Endothelial cell (in vitro differentiated cells): Measurements from ENCODE around the gene VRTN. TPM values are rescaled to one million over a fixed set of nuclear protein-coding genes. Genes with fewer than 3 reads are reported as not detected.

ENCODE experiments used
- DNase-seq: peaks from one replicate; pipeline ENCODE4 v3.0.0; 2021; ENCODE audit warnings: low spot score
- H3K27ac Mint-ChIP-seq: one replicate; pipeline ENCODE4 v1.8.0; 2021; ENCODE audit warnings: mixed read lengths, inconsistent platforms; ENCODE audit not compliant: unreplicated experiment
- H3K27me3 Mint-ChIP-seq: one replicate; pipeline ENCODE4 v1.8.0; 2021; ENCODE audit warnings: mild to moderate bottlenecking, moderate library complexity, mixed read lengths, inconsistent platforms; ENCODE audit not compliant: unreplicated experiment
- H3K36me3 Mint-ChIP-seq: one replicate; pipeline ENCODE4 v1.8.0; 2021; ENCODE audit warnings: mild to moderate bottlenecking, low read depth, mixed read lengths, inconsistent platforms; ENCODE audit not compliant: unreplicated experiment
- H3K4me1 Mint-ChIP-seq: one replicate; pipeline ENCODE4 v1.8.0; 2021; ENCODE audit warnings: mild to moderate bottlenecking, mixed read lengths, inconsistent platforms; ENCODE audit not compliant: unreplicated experiment
- H3K4me3 Mint-ChIP-seq: one replicate; pipeline ENCODE4 v1.8.0; 2021; ENCODE audit warnings: mild to moderate bottlenecking, mixed read lengths, inconsistent platforms; ENCODE audit not compliant: unreplicated experiment
- H3K9me3 Mint-ChIP-seq: one replicate; pipeline ENCODE4 v1.8.0; 2021; ENCODE audit warnings: mixed read lengths, inconsistent platforms; ENCODE audit not compliant: unreplicated experiment
- total RNA-seq: library from RNA; stranded (reverse); fragmentation: NEBNext Ultra II Directional; extraction: Animal tissue kit (Norgen Biotek cat#: 25700); gene quantifications from one replicate; pipeline ENCODE4 v1.2.1, GENCODE V29; 2021; ENCODE audit not compliant: unreplicated experiment
- TF ChIP-seq, protein P1 (sequence below): fragments of 200-600 bp; sonication (generic); IDR thresholded peaks from one replicate; pipeline ENCODE4 v1.5.0; 2021; ENCODE audit warnings: antibody characterized with exemption; ENCODE audit not compliant: unreplicated experiment

The VRTN gene
- total RNA-seq, 1 donor from 2014 or later = 4.3 TPM

DNA sequence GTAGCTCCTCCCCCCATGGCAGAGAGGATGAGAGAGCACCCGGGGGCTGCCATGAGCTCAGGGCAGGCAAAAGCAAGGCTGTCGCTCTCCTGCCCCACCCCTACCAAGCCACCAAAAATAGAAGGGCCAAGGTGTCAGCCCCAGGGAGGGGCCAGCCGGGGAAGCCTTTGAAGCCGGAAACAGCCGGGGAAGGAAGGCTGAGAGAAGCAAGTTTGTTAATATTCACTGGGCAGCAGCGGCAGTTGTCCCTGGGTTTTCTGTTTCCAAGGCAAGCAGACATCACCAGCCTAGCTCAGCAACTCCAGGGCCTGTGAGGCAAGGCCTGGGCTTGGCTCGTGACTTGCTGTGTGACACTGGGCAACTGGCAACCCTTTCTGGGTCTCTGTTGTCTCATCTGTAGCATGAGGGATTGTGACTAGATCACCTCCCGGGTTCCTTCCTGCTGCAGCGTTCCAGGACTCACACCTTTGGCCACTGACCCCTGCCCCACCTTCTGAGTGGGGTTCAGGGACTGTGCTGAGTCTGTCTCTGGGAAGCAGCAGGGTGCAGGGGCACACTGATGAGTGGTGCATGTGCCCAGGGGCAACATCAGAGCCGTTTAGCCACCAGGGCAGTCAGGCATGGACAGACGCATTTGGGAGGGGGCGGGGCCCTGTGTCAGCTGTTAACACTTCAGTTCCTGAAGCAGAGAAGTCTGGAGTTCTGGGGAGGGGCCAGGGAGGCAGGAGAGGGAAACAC, 53.4 kb downstream of the VRTN start:
- Mint-ChIP-seq H3K9me3 (no peaks in the 10 kb centered on the region), H3K4me3 (no peak overlapping the region), H3K27ac (peak overlapping the region; percentile 67), H3K36me3 (peaks cover 5% of the 10 kb centered on the region), H3K27me3 (peaks cover 8% of the 10 kb centered on the region), H3K4me1 (peaks cover 20% of the 10 kb centered on the region)
- TF ChIP-seq, protein P1, sequence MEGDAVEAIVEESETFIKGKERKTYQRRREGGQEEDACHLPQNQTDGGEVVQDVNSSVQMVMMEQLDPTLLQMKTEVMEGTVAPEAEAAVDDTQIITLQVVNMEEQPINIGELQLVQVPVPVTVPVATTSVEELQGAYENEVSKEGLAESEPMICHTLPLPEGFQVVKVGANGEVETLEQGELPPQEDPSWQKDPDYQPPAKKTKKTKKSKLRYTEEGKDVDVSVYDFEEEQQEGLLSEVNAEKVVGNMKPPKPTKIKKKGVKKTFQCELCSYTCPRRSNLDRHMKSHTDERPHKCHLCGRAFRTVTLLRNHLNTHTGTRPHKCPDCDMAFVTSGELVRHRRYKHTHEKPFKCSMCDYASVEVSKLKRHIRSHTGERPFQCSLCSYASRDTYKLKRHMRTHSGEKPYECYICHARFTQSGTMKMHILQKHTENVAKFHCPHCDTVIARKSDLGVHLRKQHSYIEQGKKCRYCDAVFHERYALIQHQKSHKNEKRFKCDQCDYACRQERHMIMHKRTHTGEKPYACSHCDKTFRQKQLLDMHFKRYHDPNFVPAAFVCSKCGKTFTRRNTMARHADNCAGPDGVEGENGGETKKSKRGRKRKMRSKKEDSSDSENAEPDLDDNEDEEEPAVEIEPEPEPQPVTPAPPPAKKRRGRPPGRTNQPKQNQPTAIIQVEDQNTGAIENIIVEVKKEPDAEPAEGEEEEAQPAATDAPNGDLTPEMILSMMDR = no peak
- peak; percentile 37 for DNase-seq

DNA sequence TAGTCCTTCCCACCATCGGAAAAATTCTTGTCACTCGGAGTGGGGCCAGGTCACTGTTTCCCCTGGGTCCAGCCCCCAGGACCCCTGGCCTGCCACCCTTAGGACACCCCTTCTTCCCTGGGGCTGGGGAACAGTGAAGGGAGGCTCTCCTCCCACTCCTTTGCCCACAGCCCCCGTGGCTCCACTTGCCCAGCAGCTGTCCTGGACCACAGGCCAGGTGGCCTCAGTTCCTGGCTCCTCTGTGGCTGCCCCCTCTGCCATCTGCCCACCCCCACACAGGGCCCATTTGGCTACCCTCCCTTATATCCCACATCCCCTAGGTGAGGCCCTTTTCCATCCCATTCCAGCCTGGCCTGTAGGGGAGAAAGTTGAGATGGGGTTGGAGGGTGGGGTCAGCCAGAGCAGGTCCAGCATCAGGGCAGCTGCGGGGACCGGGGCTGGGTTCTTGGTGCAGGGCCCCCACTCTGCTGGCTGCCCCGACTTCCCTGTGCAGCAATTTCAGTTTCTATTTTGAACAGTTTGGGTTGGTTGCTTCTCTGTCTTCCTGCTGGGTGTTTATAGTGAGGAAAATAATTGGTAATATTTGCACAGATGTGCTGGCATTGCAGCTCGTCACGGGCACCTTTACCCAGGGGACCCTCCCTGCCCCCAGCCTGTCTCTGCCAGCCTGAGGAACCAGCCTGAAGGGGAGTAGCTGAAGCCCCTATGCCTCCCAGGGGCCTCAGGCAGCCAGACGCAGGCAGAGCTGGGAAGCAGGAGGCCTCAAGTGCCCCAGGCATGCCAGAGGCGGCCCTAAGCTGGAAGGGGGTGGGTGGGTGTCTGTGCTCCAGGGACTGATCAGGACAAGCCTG, 54.4 kb downstream of the VRTN start:
- H3K4me3 Mint-ChIP-seq = no peak overlapping the region
- H3K4me1 Mint-ChIP-seq = peaks cover 18% of the 10 kb centered on the region
- peaks cover 5% of the 10 kb centered on the region for H3K36me3 Mint-ChIP-seq
- no peak for DNase-seq
- H3K27ac Mint-ChIP-seq = no peak overlapping the region
- no peaks in the 10 kb centered on the region for H3K9me3 Mint-ChIP-seq
- TF ChIP-seq, protein P1 = no peak
- peaks cover 8% of the 10 kb centered on the region for H3K27me3 Mint-ChIP-seq

DNA sequence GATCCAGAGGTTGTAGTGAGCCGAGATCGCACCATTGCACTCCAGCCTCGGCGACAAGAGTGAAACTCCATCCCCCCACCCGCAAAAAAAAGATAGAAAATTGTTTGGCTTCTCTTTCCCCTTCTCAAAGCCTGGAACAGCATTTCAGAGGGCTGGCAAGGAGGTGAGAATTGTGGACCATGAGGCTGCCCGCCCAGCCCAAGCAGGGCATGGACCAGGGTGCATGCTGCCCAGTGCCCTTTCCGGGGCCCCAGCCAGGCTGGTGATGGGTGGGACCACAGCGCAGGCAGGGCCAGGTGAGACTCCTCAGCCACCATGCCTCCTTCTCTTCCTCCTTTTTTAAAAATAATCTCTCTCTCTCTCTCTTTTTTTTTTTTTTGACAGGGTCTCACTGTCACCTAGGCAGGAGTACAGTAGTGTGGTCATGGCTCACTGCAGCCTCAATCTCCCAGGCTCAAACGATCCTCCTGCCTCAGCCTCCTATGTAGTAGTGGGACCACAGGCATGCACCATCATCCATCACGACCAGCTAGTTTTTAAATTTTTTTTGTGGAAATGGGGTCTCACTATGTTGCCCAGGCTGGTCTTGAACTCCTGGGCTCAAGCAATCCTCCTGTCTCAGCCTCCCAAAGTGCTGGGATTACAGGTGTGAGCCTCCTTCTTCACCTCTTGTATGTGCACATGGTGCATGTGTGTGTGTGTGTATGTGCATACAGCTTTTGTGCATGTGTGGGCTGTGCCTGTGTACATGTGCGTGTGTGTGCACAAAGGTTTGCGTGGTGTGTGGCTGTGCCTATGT, 55.5 kb downstream of the VRTN start:
- H3K27ac Mint-ChIP-seq = no peak overlapping the region
- TF ChIP-seq, protein P1 = no peak
- no peaks in the 10 kb centered on the region for H3K9me3 Mint-ChIP-seq
- no peak for DNase-seq
- H3K4me3 Mint-ChIP-seq = no peak overlapping the region
- H3K36me3 Mint-ChIP-seq = peaks cover 5% of the 10 kb centered on the region
- peaks cover 18% of the 10 kb centered on the region for H3K4me1 Mint-ChIP-seq
- peaks cover 11% of the 10 kb centered on the region for H3K27me3 Mint-ChIP-seq

DNA sequence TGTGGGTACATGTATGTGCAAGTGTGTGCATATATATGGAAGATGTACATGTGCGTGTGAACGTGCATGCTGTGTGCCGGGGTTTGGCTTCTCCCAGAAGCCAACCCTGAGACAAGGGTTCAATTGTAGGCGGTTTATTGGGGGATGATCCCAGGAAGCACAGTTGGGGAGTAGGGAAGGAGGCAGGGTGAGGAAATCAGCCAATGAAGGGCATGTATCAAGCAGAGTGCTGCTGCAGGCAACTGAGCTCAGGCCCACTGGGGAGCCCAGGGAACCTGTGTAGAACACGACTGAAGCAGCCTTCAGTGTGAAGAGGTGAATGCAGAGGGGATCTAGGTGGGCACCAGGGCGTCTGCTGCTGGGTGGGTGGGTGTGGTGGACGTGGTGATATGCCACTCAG, 56.2 kb downstream of the VRTN start:
- no peak for DNase-seq
- Mint-ChIP-seq H3K27ac (peak overlapping the region; percentile 33), H3K27me3 (peaks cover 11% of the 10 kb centered on the region), H3K4me1 (peaks cover 18% of the 10 kb centered on the region), H3K4me3 (no peak overlapping the region), H3K36me3 (peaks cover 5% of the 10 kb centered on the region), H3K9me3 (no peaks in the 10 kb centered on the region)
- TF ChIP-seq, protein P1 = no peak
